GM18909 (cell line): ENCODE data around the gene DPYSL4.

ENCODE experiments used
- ATAC-seq: cut with Tn5 transposase; IDR thresholded peaks from one replicate; pipeline ENCODE4 v1.9.1; 2021; ENCODE audit warnings: mild to moderate bottlenecking; ENCODE audit not compliant: unreplicated experiment, poor library complexity

The DPYSL4 gene

DNA sequence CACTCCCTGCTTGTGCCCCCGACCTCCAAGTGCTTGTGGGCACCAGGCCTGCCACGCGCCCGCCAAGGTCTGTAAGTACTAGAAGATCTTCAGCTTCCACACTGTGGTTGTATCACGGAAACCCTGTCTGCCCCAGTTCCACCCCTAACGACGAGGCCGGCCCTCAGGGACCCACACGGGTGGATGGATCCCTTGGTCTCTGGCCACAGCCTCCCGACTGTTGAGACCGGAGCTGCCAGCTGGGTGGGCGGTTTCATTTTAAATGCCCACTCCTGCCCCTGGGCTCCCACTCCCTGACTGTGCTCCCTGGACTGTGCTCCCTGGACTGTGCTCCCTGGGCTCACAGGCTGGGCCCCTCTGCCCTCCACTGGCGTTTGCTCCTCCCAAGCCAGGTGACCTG is 50.1 kb downstream of the DPYSL4 start:
- no peak for ATAC-seq

DNA sequence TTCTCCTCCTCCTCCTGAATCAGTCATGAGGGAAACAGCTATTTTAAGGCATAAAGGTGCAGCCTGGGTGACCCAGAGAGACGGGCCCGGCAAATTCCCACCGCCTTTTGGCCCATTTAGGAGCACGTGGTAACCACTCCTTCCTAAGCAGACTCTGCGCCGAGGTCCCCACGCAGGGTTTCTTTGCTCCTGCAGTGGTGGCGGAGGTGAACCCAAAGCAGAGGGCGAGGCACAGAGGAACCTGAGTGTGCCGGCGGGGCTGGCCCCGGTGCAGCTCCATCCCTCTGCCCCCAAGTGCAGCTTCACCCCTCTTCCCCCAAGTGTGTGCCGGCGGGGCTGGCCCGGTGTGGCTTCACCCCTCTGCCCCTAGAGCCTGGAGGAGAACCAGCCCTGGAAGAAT is 50.6 kb downstream of the DPYSL4 start:
- ATAC-seq = no peak

DNA sequence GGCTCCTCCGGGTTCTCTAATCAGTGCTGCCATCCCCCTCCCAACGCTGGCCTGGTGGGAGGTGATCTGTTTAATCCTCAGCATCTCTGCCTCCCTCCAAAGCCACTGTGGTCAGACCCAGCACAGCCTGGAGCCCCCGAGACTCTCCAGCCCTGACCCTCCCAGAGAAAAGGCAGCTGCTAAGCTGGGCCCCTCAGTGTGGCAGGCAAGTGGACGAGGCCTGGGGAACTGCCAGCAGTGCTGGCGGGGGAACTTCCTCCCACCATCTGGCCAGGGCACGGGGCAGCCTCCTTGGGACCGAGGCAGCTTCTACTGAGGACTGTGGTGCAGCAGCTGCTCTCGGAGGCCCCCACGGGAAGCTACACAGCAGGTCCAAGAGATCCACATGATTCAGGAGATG is 51.1 kb downstream of the DPYSL4 start:
- ATAC-seq = no peak

DNA sequence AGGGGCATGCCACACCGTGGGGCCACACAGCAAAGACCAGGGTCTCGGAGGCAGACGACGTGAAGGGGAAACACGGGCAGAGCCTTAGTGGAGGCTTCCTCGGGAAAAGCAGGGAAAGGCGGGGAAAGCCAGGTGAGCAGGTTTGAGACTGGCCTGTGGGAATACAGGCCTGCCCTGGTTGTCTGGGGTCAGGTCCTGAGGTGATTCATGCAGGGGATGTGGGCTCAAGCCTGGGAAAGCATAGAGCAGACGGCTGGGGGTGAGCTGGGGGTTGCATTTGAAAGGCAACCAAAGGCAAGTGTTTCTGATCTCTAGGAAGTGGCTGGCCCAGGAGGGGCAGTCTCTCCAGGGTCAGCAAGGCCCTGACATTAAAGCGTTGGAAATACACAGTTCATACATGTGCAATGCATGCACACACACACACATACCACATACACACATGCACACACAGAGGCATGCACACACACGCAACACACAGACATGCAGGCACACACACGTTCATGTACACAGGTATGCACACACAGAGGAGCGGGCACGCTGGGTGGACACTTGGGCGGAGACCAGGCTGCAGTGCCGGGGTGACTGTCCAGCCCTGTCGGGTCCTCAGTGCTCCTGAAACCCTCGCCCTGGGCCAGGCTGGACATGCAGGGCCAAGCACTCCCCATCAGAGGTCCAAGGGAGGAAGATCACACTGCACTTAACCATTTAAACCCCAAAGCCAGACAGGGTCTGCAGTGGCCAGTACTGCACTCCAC is 51.8 kb downstream of the DPYSL4 start:
- ATAC-seq = no peak

DNA sequence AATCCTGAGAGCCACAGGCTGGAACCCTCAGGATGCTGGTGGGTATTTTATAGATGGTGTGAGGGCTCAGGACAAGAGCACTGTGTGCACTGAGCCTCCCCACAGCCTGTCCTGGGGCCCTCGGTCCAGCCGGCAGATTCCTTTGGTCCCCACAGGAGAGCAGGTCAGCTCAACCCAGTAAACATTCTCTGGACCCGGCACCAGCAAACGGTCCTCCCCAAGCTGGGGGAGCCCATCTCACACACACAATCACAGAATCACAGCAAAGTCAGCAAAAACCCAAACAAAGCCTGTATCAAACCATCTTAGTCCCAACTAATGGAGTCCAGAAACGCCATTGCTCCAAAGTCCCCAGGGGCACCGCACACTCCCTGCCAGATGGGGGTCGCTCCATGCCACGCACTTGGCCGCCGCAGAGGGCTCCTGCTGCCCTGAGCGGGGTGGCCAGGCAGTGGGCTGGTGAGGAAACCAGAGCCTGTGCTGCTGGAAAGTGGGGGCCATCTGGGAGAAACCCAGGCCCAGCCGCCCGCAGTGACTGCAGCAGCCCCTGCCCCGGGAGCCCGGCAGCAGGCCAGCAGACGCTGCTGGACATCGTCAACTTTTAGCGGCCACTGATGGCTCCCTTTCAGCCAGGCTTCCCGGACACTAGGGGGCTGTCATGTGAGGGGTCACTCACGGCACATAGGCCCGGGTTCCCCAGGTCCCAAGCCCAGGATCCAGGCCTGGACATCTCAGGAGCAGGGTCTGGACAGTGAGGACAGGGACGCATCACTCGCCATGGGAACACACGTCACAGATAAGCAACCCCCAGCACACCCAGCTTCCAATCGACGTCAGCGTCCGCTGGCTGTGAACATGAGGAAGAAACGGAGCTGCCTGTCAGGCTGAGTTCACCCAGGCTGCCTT is 52.6 kb downstream of the DPYSL4 start:
- ATAC-seq = no peak

DNA sequence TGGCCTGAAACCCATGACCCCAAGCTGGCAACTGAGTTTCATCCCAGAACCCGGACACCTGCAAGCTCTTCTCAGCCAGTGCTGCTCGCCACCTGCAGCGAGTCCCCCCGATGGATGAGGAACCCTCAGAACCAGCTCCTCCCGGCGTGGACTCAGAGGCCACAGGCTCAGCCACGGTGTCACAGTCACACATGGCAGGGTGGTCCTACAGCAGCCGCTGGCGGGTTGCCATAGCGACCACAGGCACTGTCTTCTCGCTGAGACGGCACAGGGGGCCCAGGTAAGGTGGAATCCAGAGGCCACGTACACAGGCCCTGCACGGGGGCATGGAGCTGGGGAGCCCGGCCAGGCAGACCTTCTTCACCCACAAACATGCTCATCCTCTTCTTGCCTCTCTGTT is 53.4 kb downstream of the DPYSL4 start:
- ATAC-seq = no peak

DNA sequence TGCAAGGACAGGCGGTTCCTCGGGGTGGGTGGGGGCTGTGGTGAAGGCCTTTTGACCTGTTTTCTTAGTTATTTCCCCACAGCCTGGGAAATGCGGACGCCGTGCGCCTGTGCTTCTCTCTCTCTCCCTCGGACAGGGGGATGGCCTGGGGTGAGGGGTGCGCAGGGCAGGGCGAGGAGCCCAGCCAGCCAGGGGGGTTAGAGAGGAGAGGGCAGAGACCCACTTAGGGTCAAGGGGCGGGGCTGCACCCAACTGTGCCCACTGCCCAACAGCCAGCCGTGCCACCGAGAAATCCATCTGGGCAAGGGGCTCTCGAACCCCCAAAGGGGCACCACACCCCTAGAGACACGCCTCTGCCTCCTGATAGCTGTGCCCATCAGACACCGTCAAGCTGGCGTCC is 53.8 kb downstream of the DPYSL4 start:
- ATAC-seq = no peak

DNA sequence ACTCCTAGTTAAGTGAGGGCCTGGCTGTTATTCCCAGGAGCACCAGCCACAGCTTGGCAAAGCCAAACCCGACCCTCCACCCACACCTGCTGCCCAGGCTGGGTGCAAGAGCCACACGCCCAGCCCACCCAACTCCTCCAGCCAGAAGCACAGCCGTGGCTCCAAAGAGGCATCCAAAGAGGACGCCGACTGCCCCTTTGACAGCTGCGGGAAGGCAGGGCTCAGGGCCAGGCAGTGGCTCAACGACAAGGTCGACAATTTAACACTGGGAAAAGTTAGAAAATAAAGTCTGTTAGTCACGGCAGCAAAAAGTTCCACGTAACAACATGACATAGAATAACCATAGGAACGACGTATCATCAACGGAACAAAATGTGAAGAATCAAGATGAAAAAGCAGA is 54.3 kb downstream of the DPYSL4 start:
- ATAC-seq = no peak

DNA sequence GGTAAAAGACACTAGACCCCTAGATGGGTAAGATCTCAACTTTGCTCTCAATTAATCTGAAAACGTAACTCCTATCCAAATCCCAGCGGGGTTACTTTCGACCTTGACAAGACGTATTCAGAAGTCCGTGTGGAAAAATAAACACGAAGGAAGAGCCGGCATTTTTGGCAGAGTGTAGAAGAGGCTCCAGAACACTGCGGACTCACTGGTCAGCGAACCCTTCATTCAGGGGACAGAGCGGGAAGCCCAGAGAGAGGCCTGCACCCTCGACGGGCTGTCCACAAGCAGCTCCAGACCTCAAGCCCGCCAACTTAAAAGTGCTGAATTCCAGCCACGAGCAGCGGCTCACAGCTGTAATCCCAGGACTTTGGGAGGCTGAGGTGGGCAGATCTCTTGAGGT is 54.7 kb downstream of the DPYSL4 start:
- ATAC-seq = no peak

DNA sequence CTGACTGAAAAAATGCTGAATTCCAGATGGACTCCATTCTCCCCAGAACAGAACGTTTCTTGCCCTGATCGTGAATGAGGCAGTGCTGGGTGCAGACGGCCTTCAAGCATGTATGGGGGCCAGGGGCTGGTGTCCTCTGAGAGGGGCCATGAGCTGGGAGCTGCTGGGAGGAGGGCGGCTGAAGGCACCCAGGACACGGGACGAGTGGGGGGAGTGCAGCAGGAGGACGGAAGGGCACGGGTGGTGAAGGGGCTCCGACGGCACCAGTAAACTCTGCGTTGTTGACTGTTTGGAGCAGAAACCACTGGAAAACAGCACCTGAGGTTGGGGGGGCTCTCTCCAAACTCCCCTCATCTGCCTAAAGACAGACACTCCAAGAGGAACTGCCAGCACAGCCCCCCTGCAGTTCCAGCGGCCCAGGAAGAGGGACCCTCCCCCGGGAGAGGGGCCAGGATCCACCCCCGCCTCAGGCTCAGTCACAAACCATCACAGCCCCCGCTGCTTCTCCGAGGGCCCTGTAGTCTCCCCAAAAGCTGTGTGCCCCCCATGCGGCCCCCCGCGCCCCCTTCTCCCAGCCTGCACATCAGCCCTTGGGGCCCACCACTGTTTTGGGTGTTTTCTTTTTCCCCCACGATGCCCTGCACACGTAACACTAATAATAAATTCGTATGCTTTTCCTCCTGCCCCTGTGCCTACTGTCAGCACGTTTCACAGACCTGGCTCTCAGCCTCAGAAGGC is 55.5 kb downstream of the DPYSL4 start:
- ATAC-seq = no peak

DNA sequence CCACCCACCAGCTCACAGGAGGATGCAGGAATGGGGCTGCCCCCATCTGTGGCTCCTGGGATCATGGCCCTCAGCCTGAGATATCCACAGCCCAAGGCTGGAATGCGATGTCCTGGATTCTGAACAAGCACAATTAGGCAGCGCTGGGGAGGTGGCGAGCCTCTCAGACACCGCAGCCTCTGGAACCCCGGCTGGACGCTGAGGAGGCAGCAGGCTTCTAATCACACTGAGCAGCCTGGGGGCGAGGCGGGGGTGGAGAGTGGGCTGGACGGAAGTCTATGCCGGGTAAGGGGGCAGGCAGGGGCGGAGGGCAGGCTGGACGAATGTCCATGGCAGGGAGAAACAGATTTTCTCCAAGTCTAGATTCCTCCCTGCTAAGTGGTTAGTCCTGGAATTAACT is 56.4 kb downstream of the DPYSL4 start:
- no peak for ATAC-seq

DNA sequence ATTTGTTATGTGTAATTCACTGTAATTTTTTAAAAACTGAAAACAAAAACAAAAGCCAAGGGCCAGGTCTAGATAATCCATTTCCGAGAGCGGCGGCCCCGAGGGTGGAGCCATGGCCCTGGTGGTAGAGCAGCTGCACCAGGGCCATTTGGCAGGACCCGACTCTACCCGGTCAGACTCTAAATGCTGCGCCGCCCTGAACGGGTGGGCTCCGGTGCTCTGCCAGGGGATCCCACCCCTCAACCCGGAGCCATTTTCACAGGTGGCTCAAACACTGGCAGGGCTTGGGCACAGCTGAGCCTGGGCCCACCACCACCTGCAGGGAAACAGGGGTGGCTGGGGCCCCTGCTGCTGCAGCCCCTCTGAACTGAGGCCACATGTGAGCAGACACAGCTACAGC is 56.9 kb downstream of the DPYSL4 start:
- ATAC-seq = no peak

DNA sequence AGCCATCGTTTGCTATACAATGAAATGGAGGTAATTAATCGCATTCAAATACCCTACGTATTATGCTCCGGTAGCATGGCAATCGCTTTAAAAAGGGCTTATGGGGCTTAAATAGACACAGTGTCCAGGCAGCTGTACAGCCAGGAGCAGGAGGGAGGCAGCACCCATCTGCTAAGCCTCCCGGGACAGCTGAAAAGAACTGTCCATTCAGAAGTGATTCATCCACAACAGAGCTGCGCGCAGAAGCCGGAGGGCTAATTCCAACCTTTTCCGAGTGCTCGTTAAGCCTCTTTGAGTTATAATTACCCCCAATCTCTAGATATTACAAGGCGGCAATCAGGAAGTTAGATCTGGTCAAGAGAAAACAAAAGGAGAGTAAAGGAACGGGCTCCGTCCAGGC is 58.3 kb downstream of the DPYSL4 start:
- no peak for ATAC-seq

DNA sequence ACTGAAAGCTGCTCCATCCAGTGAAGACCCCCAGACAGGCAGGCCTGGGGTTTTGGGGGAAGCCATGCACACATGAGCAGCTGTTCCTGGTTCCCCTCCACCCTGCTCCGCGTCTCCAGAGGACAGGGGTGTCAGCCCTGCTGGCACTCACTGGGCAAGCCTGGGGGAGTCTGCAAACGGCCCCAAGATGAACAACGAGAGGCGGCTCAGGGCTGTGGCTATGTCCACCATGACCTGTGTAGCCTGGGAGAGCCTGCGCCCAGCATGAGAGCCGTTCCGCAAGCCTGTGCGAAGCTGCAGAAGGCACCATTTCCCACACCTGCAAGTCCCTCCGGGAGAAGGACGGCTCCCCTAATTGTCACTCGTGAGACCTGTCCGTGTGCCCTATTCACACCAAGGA is 59.5 kb downstream of the DPYSL4 start:
- ATAC-seq = no peak

DNA sequence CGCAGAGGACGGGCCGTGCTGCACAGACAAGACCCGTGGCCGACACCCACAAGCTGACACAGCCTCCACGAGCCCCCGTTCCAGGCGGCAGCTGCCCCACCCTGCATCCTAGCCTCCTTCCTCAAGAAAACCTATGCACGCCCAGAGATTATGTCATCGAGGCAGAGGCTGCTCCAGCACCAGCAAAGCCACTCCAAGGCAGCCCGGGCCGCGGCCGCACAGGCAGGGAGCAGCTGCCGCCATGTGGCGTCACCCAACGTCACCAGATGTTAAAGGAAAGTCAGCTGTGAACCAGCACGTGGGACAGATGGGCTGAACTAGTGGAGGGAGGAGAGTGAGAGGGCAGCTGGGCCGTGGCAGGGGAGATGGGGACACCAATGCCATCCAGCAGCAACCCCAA is 61.2 kb downstream of the DPYSL4 start:
- ATAC-seq = no peak

DNA sequence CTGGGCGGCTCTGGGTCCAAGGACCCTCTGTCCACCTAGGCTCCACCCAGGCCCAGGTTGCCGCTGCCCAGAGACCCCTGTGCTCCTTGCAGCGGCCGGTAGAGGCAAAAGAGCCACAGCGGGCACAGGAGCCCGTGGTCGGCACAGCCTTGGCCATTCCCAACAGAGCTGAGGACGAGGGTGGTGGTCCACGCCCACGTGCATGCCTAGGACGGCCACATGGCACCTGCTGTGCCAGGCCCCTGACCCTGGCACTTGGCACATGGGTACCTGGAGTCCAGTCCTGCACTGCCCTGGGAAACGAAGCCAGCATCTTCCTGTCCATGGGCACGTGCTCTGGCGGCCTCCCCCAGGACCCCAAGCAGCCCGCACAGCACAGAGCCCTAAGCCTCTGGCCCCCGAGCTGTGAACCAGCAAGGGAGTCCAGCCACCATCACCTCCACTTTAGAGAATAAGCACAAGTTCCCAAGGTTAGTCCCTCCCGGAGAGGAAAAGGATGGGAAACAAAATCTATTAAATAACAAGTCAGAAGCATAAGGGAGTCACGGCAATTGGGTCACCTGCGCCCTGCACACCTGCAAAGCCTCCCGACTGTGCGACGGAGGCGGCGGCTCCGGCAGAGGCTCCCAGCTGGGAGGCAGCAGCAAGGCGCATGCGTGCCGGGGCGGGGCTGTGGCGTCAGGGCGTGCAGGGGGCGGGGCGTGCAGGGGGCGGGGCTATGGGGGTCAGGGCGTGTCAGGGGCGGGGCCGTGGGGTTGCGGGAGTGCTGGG is 61.9 kb downstream of the DPYSL4 start:
- no peak for ATAC-seq

DNA sequence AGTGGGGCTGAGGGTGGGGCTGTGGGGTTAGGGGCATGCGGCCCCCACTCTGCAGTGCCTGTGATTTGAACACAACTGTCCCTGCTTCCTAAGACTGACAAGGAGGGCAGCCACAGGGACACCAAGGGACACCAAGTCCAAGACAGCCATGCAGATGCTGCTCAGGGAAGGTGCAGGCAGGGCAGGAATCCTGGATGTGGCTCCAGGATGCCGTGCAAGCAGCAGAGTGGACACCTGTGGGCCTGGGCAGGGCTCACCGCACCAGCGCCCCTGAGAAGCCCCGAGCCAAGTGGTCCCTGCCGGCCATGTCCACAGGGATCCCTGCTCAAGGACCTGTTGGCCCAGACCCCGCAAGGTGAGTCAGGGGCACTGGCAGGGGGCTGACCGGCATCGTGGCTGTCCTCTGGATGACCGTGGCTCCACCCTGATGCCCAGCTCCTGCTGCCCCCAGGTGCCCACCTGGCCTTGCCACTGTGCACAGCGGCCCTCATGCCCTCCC is 62.5 kb downstream of the DPYSL4 start:
- no peak for ATAC-seq

DNA sequence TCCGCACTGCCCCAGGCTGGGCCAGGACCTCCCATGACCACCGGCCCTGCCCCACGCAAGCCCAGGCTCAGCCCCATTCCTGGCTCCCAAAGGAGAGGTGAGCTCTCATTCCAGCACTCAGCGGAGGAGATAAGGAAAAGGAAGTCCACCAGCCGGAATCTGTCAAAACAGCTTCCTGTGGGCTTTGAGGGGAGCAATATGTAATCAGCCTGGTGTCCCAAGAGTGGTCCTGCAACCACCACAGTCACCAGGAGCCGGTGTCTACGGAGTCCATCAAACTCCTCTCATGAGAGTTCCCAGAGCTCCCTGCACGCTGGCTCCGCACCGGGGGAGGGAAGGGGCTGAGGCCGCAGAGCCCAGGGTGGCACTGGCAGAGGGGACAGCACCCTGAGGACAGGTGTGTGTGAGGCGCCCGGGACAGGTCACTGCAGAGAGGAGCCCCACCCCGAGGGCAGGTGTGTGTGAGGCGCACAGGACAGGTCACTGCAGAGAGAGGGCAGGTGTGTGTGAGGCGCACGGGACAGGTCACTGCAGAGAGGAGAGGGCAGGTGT is 63.2 kb downstream of the DPYSL4 start:
- no peak for ATAC-seq

DNA sequence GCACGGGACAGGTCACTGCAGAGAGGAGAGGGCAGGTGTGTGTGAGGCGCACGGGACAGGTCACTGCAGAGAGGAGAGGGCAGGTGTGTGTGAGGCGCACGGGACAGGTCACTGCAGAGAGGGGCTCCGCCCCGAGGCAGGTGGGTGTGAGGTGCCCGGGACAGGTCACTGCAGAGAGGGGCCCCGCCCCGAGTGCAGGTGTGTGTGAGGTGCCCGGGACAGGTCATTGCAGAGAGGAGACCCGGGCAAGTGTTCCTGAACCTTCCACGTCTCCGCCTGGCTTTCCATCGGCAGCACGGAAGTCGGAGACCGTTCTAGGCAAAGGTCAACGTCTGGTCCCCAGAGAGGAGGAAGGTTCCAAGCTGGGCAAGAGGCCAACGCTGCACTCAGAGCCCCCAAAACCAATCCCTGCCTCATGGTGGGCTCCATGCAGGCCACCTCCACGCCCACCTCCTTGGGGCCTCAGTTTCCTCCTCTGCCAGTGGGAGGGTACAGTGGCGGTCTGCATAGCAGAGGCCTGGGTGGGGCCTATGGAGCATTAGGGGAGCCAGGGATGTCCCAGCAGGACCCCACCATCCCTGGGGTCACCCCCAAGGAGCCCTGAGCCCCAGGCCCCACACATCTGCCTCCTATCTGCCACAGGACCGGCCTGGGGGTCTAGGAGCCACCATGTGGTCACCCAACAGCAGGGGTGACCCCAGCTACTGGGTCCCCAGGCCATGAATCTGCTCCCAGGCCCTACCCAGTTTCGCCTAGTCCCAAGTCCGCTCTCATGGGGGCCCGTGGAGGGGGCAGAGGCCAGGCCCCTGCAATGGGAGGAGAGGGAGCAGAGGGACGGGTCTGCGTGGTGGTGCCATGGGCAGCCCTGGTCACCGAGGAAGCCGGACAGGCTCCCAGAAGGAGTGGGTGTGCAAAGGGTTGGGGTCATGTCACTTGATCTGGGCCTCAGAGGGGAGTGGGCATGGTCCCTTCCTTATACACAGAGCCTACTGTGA is 64.0 kb downstream of the DPYSL4 start:
- no peak for ATAC-seq
